Cerebellar cortex (tissue), 1 donor: ENCODE data around the gene IKZF1.

ENCODE experiments used
- DNase-seq: peaks from one replicate; pipeline ENCODE4 v3.0.0-alpha.2; 2015; ENCODE audit warnings: low spot score

The IKZF1 gene

DNA sequence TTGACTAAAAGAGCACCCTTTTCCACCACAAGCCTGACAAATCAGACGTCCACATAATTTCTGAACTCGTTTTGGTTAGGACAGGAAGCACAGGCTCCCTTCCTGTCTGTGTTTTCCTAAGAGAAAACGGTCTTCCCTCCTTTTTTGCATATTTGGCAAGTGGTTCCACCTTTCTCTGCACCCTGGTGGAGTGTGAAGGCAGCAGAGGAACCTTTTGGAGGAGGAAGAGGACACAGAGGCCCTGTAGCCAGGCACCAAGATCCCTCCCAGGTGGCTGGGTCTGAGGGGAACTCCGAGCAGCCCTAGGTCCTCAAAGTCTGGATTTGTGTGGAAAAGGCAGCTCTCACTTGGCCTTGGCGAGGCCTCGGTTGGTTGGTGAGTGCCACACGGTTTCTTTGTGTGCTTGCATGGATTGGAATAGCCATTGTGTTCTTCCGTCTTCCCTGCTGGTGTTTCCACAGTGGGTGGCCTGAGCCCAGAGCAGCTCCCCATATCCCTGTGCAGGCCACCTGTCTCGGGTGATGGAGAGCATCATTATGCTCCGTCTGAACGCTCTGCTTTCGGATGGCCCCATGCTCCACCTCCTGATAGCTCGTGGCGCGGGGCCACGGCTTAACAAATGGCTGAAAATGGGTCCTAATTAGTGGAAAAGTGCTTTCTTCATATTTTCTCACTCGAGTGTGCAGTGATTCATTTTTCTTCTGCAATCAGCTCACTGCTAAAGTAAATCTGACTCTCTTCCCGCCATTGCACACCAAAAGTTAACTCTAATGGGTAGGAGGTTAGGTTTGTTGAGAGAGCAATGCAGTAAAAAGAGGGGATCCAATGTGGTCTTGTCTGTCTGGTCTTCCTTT lies 4.2 kb downstream of the IKZF1 start:
- no peak for DNase-seq

DNA sequence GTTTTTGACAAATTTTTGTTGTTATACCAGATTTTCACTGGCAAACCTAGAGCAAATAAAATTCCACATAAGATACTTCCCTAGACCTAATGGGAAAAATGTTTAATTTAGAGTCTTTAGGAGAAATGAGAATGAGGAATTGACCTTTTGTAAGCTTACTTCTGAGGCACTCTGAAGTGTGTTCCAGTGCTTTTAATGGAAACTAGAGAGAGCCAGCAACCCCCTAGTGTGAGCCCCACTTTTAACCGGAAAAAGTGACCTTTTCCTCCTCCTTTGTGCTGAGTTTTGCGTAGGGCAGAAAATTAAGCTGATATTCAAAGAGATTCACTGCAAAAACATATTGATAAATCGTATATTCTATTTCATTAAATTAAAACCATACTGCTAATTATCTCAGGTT lies 5.2 kb downstream of the IKZF1 start:
- DNase-seq = no peak

DNA sequence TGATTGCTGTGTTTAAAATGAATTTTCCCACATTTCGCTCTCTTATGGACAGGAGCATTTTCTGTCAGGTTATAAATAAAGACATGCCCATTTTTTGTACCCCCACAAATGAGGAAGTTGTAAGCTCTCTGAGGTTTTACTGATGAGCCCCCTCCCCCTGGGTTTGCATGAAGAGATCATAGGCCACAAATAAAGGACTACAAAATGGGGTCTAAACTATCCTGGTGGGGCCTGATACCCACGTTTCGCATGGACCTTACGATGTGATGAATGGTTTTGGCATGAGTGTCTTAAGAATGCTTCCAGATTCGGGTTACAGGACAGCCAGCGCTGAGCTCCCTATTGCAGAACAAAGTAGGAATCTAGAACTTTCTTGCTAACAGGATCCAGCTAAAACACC lies 5.8 kb downstream of the IKZF1 start:
- no peak for DNase-seq

DNA sequence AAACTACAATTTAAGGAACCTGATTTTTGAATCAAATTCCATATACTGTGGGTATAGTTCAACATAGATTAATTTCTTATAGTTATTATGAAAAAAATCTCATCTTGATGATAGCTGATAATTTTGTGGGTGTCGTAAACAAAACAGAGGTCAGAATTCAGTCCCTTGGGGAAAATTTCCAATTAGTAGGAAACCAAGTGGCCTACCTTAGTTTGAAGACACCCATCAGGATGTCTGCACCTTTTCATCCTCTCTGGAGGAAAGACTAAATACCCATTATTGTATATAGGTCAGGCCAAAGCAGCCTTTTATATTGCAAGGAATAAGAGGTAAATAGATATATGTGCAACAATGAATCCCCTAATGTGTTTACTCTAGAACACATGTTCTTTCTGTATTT lies 6.4 kb downstream of the IKZF1 start:
- DNase-seq = no peak

GRCh38 chr7:50312250-50313162 lies 8.0 kb downstream of the IKZF1 start:
- DNase-seq = no peak

DNA sequence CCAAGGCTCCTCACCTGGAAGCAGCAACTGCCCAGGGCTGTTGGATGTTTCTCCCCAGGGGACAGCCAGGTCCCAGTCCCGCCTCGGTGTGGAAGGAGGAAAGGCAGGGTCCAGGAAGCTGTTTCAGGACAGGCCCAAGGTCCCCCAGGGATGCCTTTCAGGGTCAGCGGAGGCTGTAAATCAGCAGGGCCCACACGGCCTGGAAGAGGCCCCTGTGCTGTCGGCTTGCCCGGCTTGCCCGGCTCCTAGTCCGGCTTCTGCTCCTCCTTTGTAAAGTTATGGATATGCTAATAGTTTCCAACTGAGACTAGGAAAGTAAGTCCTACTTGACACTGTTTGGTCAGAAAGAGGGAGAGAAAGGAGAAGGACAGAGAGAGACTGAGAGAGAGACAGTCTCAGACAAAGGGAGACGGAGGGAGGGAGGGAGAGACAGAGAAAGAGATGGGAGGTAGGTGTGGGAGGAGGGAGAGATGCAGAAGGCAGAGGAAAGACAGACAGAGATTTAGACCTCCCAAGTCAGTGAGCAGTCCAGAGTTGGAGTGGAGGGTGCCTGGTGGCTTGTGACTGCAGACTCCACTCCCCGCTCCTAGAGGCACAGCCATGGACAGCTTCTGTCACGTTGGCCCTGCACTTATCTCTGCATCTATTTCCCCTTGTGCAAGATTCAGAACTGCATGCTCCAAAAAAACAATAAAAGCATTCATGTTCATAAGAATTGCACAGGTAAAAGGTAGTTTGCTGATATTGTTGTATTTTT lies 10.5 kb downstream of the IKZF1 start:
- DNase-seq = no peak

- no peak for DNase-seq
Measured at GRCh38 chr7:50315739-50316671, 11.5 kb downstream of the IKZF1 start.

- no peak for DNase-seq
Measured at GRCh38 chr7:50317221-50317678, 12.7 kb downstream of the IKZF1 start.

GRCh38 chr7:50317697-50318669 lies 13.5 kb downstream of the IKZF1 start:
- DNase-seq = no peak

GRCh38 chr7:50321487-50322067 lies 17.1 kb downstream of the IKZF1 start:
- no peak for DNase-seq

- no peak for DNase-seq
Measured at GRCh38 chr7:50324113-50324512, 19.6 kb downstream of the IKZF1 start.

DNA sequence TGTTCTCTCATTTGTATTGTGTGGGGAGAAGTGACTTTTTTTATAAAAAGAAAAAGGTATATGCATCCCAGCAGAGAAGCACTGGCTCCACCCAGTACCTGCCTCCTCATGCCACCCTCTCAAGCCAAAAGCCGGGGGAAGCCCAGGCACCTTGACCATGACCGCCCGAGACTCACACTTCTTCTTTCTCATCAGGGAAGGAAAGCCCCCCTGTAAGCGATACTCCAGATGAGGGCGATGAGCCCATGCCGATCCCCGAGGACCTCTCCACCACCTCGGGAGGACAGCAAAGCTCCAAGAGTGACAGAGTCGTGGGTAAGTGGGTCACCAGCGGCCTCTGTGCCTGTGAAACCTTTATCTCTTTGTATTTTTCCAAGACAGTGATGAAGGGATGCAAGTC lies 22.9 kb downstream of the IKZF1 start:
- no peak for DNase-seq

DNA sequence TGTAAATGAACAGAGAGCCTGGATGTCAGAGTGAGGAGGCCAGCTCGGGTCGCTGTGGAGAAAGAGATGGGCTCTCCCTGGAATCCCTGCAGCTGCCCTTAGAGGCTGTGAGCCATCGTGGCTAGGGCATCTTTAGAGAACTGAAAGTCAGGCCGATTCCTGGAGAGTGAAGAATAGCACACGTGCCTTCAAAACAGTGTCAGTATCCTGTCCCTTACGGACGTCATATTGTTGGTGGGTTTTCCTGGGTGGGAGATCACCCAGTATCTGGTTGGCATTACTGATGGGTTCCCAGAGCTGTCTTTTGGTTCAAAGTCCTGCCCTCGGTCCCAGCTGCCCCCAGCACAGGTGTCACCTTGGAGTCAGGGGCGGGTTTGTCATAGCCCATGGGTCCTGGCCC lies 25.3 kb downstream of the IKZF1 start:
- DNase-seq = no peak

GRCh38 chr7:50330254-50330653 lies 25.7 kb downstream of the IKZF1 start:
- no peak for DNase-seq

DNA sequence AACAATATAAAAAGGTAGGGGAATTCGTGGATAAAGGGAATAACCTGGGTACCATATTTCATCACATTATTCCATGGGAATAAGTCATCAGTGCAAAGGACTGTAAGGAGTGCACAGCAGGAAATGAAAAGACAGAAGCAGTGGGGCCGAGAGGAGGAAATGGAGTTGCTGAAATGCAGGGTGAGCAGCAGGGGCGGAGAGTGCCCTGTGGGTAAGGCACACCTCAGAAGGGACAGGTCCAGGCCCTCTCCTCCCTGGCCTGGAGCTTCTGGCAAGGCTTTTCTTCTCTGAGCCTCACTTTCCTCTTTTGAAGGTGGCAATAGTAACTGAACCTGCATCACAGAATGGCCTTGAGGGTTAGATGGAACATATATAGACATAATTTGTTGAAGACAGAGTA lies 26.2 kb downstream of the IKZF1 start:
- no peak for DNase-seq

DNA sequence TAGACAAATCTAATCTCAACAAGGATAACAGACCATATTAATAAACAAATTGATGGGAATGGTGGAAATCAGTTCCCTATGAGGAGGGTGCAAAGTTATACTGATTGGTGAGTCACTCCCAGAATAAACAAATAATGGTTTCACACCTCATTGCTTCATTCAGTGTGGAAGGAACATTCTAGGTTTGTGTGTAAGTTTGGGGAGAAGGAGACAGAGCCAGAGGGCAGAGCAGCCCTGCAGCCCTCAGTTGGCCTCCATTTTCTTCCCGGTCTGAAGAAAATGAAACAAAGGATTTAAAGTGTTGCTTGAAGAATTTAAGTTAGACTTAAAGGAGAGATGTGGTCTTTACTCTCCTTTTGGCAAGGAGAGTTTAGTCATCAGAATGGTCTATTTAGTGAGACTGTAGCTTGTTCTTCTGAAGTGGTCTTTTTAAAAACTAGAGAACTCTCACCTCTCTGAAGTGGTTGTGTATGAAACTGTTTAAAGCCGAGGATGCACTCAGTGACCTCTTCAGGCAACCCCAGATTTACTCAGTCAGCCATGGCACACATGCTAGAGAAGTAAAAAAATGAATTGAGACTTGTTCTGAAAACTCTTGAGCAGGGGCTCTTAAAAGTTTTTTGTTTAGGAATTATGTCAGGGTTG lies 27.2 kb downstream of the IKZF1 start:
- no peak for DNase-seq

DNA sequence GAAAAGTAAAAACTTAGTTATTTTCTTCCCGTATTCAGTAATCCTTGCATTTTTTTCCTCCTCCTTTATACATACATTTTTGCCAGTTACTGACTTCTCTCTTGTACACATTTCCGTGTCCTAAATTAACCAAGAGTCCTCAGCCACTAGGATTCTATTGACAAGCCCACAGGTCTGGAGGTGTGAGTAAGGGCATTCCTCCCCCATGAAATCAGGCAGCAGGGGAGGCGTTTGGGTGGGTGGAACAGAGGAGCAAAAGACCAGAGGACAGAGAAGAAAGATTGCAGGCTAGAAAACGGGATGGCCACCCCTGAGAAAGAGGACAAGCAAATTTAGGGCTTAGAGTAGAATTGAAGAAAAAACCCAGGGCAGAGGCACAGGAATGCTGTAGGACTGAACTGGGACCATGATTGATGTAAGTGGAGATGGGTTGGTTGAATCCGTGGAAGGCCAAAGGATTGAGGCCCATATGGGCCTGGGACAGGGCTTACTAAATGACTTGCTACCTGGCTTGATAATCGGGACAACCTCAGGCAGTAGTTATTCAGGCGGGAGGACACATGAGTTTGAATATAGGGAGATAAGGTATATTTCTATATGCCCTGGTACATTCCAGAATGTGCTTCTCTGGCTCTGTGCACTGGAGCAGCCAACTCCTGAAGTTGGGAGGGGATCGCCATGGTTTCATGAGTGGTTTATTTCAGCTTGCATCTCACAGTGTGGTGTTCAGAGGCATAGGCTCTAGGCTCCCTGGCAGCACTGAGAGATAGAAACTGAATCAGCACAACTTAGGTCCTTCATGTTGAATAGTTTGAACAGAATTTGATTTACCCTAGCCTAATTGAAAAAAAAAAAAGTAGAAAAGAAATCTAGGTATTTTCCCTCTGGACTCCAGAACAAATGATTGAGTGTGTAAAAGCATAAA lies 28.0 kb downstream of the IKZF1 start:
- DNase-seq = no peak

GRCh38 chr7:50333221-50333651 lies 28.7 kb downstream of the IKZF1 start:
- DNase-seq = no peak
